Gastrocnemius medialis (tissue), 4 donors: Measurements from ENCODE around the gene FNTB. TPM values are rescaled to one million over a fixed set of nuclear protein-coding genes. Genes with fewer than 3 reads are reported as not detected.

Experiments used
- ATAC-seq, 2 donors: fragments of 150-250 bp; one replicate each; pipeline ENCODE4 v1.9.1; 2016
- DNase-seq, 2 donors: peaks; one replicate each; pipeline ENCODE4 v3.0.0-alpha.2; 2019
- H3K27ac ChIP-seq, 4 donors: fragments of 200-600 bp; sonication (generic); 1 replicate in 1 of 4; 2 replicates in 3 of 4; pipeline ENCODE4 v1.5.1; 2016 to 2018; ENCODE audit warnings: mild to moderate bottlenecking in 2 of 4, moderate library complexity in 1 of 4
- H3K27me3 ChIP-seq, 3 donors: fragments of 200-600 bp; sonication (generic) in 2 of 3; 1 replicate in 1 of 3; 2 replicates in 2 of 3; pipeline versions ENCODE4 v1.5.1 to v1.6.0; 2016 to 2019; ENCODE audit warnings: mild to moderate bottlenecking in 1 of 3, moderate library complexity in 1 of 3
- H3K36me3 ChIP-seq, 2 donors: fragments of 200-600 bp; sonication (generic) in 1 of 2; one replicate each; pipeline ENCODE4 v1.5.1; 2017 to 2018
- H3K4me1 ChIP-seq, 2 donors: fragments of 200-600 bp; sonication (generic) in 1 of 2; one replicate each; pipeline ENCODE4 v1.5.1; 2016 to 2017; ENCODE audit warnings: mild to moderate bottlenecking in 2 of 2
- H3K4me3 ChIP-seq, 4 donors: fragments of 200-600 bp; sonication (generic) in 3 of 4; 1 replicate in 1 of 4; 2 replicates in 3 of 4; pipeline ENCODE4 v1.5.1; 2016 to 2019; ENCODE audit warnings: mild to moderate bottlenecking in 2 of 4
- H3K9me3 ChIP-seq, 3 donors: fragments of 200-600 bp; sonication (generic) in 2 of 3; 1 replicate in 1 of 3; 2 replicates in 2 of 3; pipeline ENCODE4 v1.5.1; 2016 to 2019
- CTCF ChIP-seq, 5 experiments: fragments of 450-650 bp in 3 of 5; fragments of 200-600 bp in 2 of 5; sonication (generic) in 2 of 5; IDR thresholded peaks in 4 of 5; conservative IDR thresholded peaks in 1 of 5; 1 replicate in 4 of 5; 2 replicates in 1 of 5; pipeline ENCODE4 v1.5.1; 2016 to 2019; ENCODE audit warnings: antibody characterized with exemption in 5 of 5, mild to moderate bottlenecking in 3 of 5, moderate library complexity in 3 of 5
- POLR2A ChIP-seq, 2 donors: fragments of 450-650 bp; IDR thresholded peaks; one replicate each; pipeline ENCODE4 v1.6.1; 2017; ENCODE audit warnings: antibody characterized with exemption in 2 of 2, mild to moderate bottlenecking in 2 of 2, moderate library complexity in 2 of 2
- in situ Hi-C, 4 donors: fragments of 200-750 bp; cut with MboI; loops; one replicate each; pipeline versions ENCODE4 v1.15.0 to v1.8.0; 2017; ENCODE audit warnings: low sequenced_read_pairs in 4 of 4
- intact Hi-C: fragments of 100-400 bp; cut with DNase I; formaldehyde crosslinking; loops from one replicate; pipeline ENCODE4 v1.15.1; 2023; ENCODE audit warnings: low total_unique reads
- total RNA-seq, 4 donors: library from RNA; depleted of rRNA; stranded (reverse); fragments of >200 nt; gene quantifications; one replicate each; pipeline versions ENCODE4 v1.1.0 to v1.2.3, GENCODE V29; 2016

FNTB gene
- total RNA-seq, 4 donors from 2014 or later: 6.1 to 40.6 (median 18.0) TPM

GRCh38 chr14:65095633-65096205 lies 109.0 kb downstream of the FNTB start:
- no peaks in the 10 kb centered on the region for H3K27me3 ChIP-seq
- peaks cover 76 to 95% of the 10 kb centered on the region in 2 donors for H3K4me1 ChIP-seq
- H3K9me3 ChIP-seq: no peaks in the 10 kb centered on the region
- peak overlapping the region; percentile 59 to 98 (median 80) for H3K27ac ChIP-seq
- DNase-seq (peak; percentile 76 to 84), ATAC-seq (peak; percentile 92 to 93)
- no peak for TF ChIP-seq CTCF (IDR thresholded peaks at IDR 0.05 in 4 of 5, conservative IDR thresholded peaks at IDR 0.05 in 1 of 5)
- TF ChIP-seq POLR2A (IDR thresholded peaks at IDR 0.05): no peak
- in situ Hi-C loops (no loop called here), intact Hi-C loops (no loop called here)
- peak overlapping the region in 1 of 4 donors; percentile 8 for H3K4me3 ChIP-seq
- peaks cover 0 to 31% of the 10 kb centered on the region in 2 donors for H3K36me3 ChIP-seq

- peaks cover 84 to 97% of the 10 kb centered on the region in 2 donors for H3K4me1 ChIP-seq
- in situ Hi-C loops: no loop called here
- H3K36me3 ChIP-seq: peaks cover 0 to 28% of the 10 kb centered on the region in 2 donors
- DNase-seq (no peak), ATAC-seq (peak in 1 of 2 donors; percentile 23)
- TF ChIP-seq POLR2A (IDR thresholded peaks at IDR 0.05) (no peak), CTCF (IDR thresholded peaks at IDR 0.05 in 4 of 5, conservative IDR thresholded peaks at IDR 0.05 in 1 of 5) (no peak)
- intact Hi-C loops: no loop called here
- H3K4me3 ChIP-seq: no peak overlapping the region
- peak overlapping the region; percentile 59 to 98 (median 80) for H3K27ac ChIP-seq
- no peaks in the 10 kb centered on the region for H3K27me3 ChIP-seq
- no peaks in the 10 kb centered on the region for H3K9me3 ChIP-seq
Measured at GRCh38 chr14:65096323-65097089, 109.8 kb downstream of the FNTB start.

GRCh38 chr14:65098586-65098985 lies 111.9 kb downstream of the FNTB start:
- no peak for DNase-seq
- H3K27me3 ChIP-seq: no peaks in the 10 kb centered on the region
- intact Hi-C loops: no loop called here
- peak overlapping the region; percentile 34 to 98 (median 60) for H3K27ac ChIP-seq
- peaks cover 0 to 7% of the 10 kb centered on the region in 2 donors for H3K36me3 ChIP-seq
- peaks cover 77% of the 10 kb centered on the region in 2 donors for H3K4me1 ChIP-seq
- in situ Hi-C loops: no loop called here
- no peaks in the 10 kb centered on the region for H3K9me3 ChIP-seq
- peak overlapping the region in 2 of 4 donors; percentile 10 to 12 for H3K4me3 ChIP-seq
- TF ChIP-seq POLR2A (IDR thresholded peaks at IDR 0.05): no peak
- TF ChIP-seq CTCF (IDR thresholded peaks at IDR 0.05 in 4 of 5, conservative IDR thresholded peaks at IDR 0.05 in 1 of 5): no peak
- ATAC-seq: no peak

GRCh38 chr14:65100922-65101541 lies 114.3 kb downstream of the FNTB start:
- ATAC-seq (no peak), DNase-seq (no peak)
- no peaks in the 10 kb centered on the region for H3K27me3 ChIP-seq
- no peak for TF ChIP-seq CTCF (IDR thresholded peaks at IDR 0.05 in 4 of 5, conservative IDR thresholded peaks at IDR 0.05 in 1 of 5)
- no peak for TF ChIP-seq POLR2A (IDR thresholded peaks at IDR 0.05)
- in situ Hi-C loops: loop anchor here in 1 of 4 donors (10.0 kb wide), 1 partner anchor 116 kb away; the partner anchor contains the start of gene FNTB
- peaks cover 53% of the 10 kb centered on the region in 2 donors for H3K4me1 ChIP-seq
- intact Hi-C loops: loop anchor here (5.0 to 10.0 kb wide), 2 partner anchors 264 to 311 kb away; partner anchors contain the start of gene FUT8
- peak overlapping the region; percentile 85 to 98 (median 95) for H3K4me3 ChIP-seq
- no peaks in the 10 kb centered on the region for H3K9me3 ChIP-seq
- H3K36me3 ChIP-seq: no peaks in the 10 kb centered on the region
- peak overlapping the region; percentile 96 to 98 (median 98) for H3K27ac ChIP-seq
